ENCODE data around the gene SLC35B2.

GRCh38 chr6:44303842-44304241 lies 46.5 kb upstream of the SLC35B2 start:
- no peak for TF ChIP-seq CTCF (IDR thresholded peaks at IDR 0.05)
- no peak for TF ChIP-seq POLR2A (IDR thresholded peaks at IDR 0.05)
- no peak for TF ChIP-seq EP300 (IDR thresholded peaks at IDR 0.05)
